HEK293 (cell line): ENCODE measurements around the gene EME2.

ENCODE experiments used
- BCL6B ChIP-seq: fragments of 450-650 bp; formaldehyde crosslinking; IDR thresholded peaks from 2 replicates; pipeline ENCODE4 v1.5.1; 2017; ENCODE audit warnings: missing biosample characterization, missing genetic modification characterization
- CTCF ChIP-seq: fragments of 450-650 bp; formaldehyde crosslinking; IDR thresholded peaks from 2 replicates; pipeline ENCODE4 v1.5.1; 2016; ENCODE audit warnings: missing biosample characterization, missing genetic modification characterization
- GLI4 ChIP-seq: fragments of 450-650 bp; formaldehyde crosslinking; IDR thresholded peaks from 2 replicates; pipeline ENCODE4 v1.5.1; 2016; ENCODE audit warnings: missing biosample characterization, missing genetic modification characterization
- TCF7L2 ChIP-seq: IDR thresholded peaks from 2 replicates; pipeline ENCODE4 v1.6.1; 2011; ENCODE audit warnings: low read depth, mild to moderate bottlenecking, inconsistent platforms, low read length, moderate library complexity, borderline replicate concordance
- ZNF121 ChIP-seq: fragments of 450-650 bp; formaldehyde crosslinking; IDR thresholded peaks from 2 replicates; pipeline ENCODE4 v1.5.1; 2016; ENCODE audit warnings: missing biosample characterization, missing genetic modification characterization
- ZNF146 ChIP-seq: fragments of 450-650 bp; formaldehyde crosslinking; IDR thresholded peaks from 2 replicates; pipeline ENCODE4 v1.5.1; 2016; ENCODE audit warnings: missing biosample characterization, missing genetic modification characterization
- ZNF174 ChIP-seq: fragments of 450-650 bp; formaldehyde crosslinking; IDR thresholded peaks from 2 replicates; pipeline ENCODE4 v1.5.0; 2017; ENCODE audit warnings: missing biosample characterization, mild to moderate bottlenecking, missing genetic modification characterization
- ZNF311 ChIP-seq: fragments of 450-650 bp; formaldehyde crosslinking; IDR thresholded peaks from 2 replicates; pipeline ENCODE4 v1.5.1; 2017; ENCODE audit warnings: missing biosample characterization, missing genetic modification characterization, borderline replicate concordance
- ZNF514 ChIP-seq: fragments of 450-650 bp; formaldehyde crosslinking; IDR thresholded peaks from 2 replicates; pipeline ENCODE4 v1.5.1; 2016; ENCODE audit warnings: missing biosample characterization, missing genetic modification characterization
- ZNF560 ChIP-seq: fragments of 450-650 bp; formaldehyde crosslinking; IDR thresholded peaks from 2 replicates; pipeline ENCODE4 v1.5.1; 2017; ENCODE audit warnings: missing biosample characterization, missing genetic modification characterization, borderline replicate concordance
- ZNF580 ChIP-seq: fragments of 450-650 bp; formaldehyde crosslinking; IDR thresholded peaks from 2 replicates; pipeline ENCODE4 v1.5.1; 2016; ENCODE audit warnings: missing biosample characterization, missing genetic modification characterization

- TF ChIP-seq ZNF311 (tag by site-specific recombination): no peak
- no peak for TF ChIP-seq ZNF560 (tag by site-specific recombination)
- TF ChIP-seq ZNF121 (tag by site-specific recombination): no peak
- no peak for TF ChIP-seq TCF7L2
- TF ChIP-seq CTCF: no peak
- TF ChIP-seq ZNF174 (tag by site-specific recombination): no peak
- no peak for TF ChIP-seq ZNF146 (tag by site-specific recombination)
- TF ChIP-seq GLI4: no peak
- TF ChIP-seq ZNF514 (tag by site-specific recombination): no peak
- no peak for TF ChIP-seq BCL6B (tag by site-specific recombination)
- no peak for TF ChIP-seq ZNF580 (tag by site-specific recombination)
These were observed 3.4 kb downstream of the EME2 start for GRCh38 chr16:1775846-1776671.
